ENCODE results near the gene SLC44A3. TPM values are rescaled to one million over a fixed set of nuclear protein-coding genes. Genes with fewer than 3 reads are reported as not detected.
A peak's percentile ranks its signal among the peaks of the same experiment; 100 is the strongest.

Gene SLC44A3
- total RNA-seq, 1 donor from 2014 or later = 1.7 TPM

GRCh38 chr1:94926915-94927404 is 106.8 kb downstream of the SLC44A3 start, which contains the start of gene CNN3:
Gene CNN3, minus strand, starts transcription at chr1:94927110. Its CDS starts 216 bp downstream, at chr1:94926894.
- H3K27me3 ChIP-seq = no peaks in the 10 kb centered on the region
- no peaks in the 10 kb centered on the region for H3K9me3 ChIP-seq (ENCODE audit: low read depth)
- peaks cover 43% of the 10 kb centered on the region for H3F3A ChIP-seq (ENCODE audit: low read depth)
- TF ChIP-seq EZH2phosphoT487 (IDR thresholded peaks at IDR 0.05) (no peak), CTCF (IDR thresholded peaks at IDR 0.05) (no peak), EZH2 (IDR thresholded peaks at IDR 0.05) (no peak)
- peak within 1 kb of the TSS; percentile 100 for H3K9ac ChIP-seq
- peak within 1 kb of the TSS; percentile 100 for H3K4me3 ChIP-seq
- DNase-seq (ENCODE audit: low spot score) = peak; percentile 98
- H2AFZ ChIP-seq (replicated peaks) = no peak within 1 kb of the TSS
- H3K4me1 ChIP-seq = peaks cover 54% of the 10 kb centered on the region
- peaks cover 3% of the 10 kb centered on the region for H3K36me3 ChIP-seq
- H3K4me2 ChIP-seq = peak within 1 kb of the TSS; percentile 89
- Mint-ChIP-seq H3K4me1 (peaks cover 64% of the 10 kb centered on the region), H3K27ac (peak within 1 kb of the TSS; percentile 100), H3K27me3 (ENCODE audit: insufficient read depth, low read depth) (peaks cover 8% of the 10 kb centered on the region), H3K36me3 (peaks cover 31% of the 10 kb centered on the region), H3K4me3 (peak within 1 kb of the TSS; percentile 96), H3K9me3 (peaks cover 5% of the 10 kb centered on the region)
- peaks cover 35% of the 10 kb centered on the region for H4K20me1 ChIP-seq (ENCODE audit: low read depth)
- peak within 1 kb of the TSS; percentile 100 for H3K27ac ChIP-seq
- H3K79me2 ChIP-seq (ENCODE audit: low read depth) = peaks cover 81% of the 10 kb centered on the region

- Histone ChIP-seq H3K79me2 (ENCODE audit: low read depth) (peaks cover 75% of the 10 kb centered on the region), H3K9me3 (ENCODE audit: low read depth) (no peaks in the 10 kb centered on the region), H3K4me2 (peak overlapping the region; percentile 71), H3K4me1 (peaks cover 47% of the 10 kb centered on the region), H2AFZ (replicated peaks) (no peak overlapping the region), H3K27ac (peak overlapping the region; percentile 100), H4K20me1 (ENCODE audit: low read depth) (peaks cover 29% of the 10 kb centered on the region), H3K27me3 (no peaks in the 10 kb centered on the region), H3K36me3 (no peaks in the 10 kb centered on the region), H3F3A (ENCODE audit: low read depth) (peaks cover 43% of the 10 kb centered on the region), H3K9ac (peak overlapping the region; percentile 42), H3K4me3 (peak overlapping the region; percentile 100)
- H3K36me3 Mint-ChIP-seq = peaks cover 25% of the 10 kb centered on the region
- peak overlapping the region; percentile 99 for H3K27ac Mint-ChIP-seq
- DNase-seq (ENCODE audit: low spot score) = peak; percentile 83
- H3K4me1 Mint-ChIP-seq = peaks cover 60% of the 10 kb centered on the region
- H3K9me3 Mint-ChIP-seq = peaks cover under 1% of the 10 kb centered on the region
- no peak for TF ChIP-seq EZH2 (IDR thresholded peaks at IDR 0.05)
- TF ChIP-seq CTCF (IDR thresholded peaks at IDR 0.05) = no peak
- TF ChIP-seq EZH2phosphoT487 (IDR thresholded peaks at IDR 0.05) = no peak
- H3K4me3 Mint-ChIP-seq = peak overlapping the region; percentile 96
- peaks cover 8% of the 10 kb centered on the region for H3K27me3 Mint-ChIP-seq (ENCODE audit: insufficient read depth, low read depth)
Measured at GRCh38 chr1:94927405-94928175, 107.4 kb downstream of the SLC44A3 start.

- H3K79me2 ChIP-seq (ENCODE audit: low read depth) = peaks cover 67% of the 10 kb centered on the region
- TF ChIP-seq EZH2 (IDR thresholded peaks at IDR 0.05) = no peak
- TF ChIP-seq CTCF (IDR thresholded peaks at IDR 0.05) = no peak
- TF ChIP-seq EZH2phosphoT487 (IDR thresholded peaks at IDR 0.05) = no peak
- H3K27me3 ChIP-seq = no peaks in the 10 kb centered on the region
- H4K20me1 ChIP-seq (ENCODE audit: low read depth) = peaks cover 21% of the 10 kb centered on the region
- H3K9me3 Mint-ChIP-seq = no peaks in the 10 kb centered on the region
- peak overlapping the region; percentile 100 for H3K4me3 ChIP-seq
- peak overlapping the region; percentile 42 for H3K9ac ChIP-seq
- H2AFZ ChIP-seq (replicated peaks) = no peak overlapping the region
- DNase-seq (ENCODE audit: low spot score) = no peak
- peak overlapping the region; percentile 71 for H3K4me2 ChIP-seq
- H3K4me1 ChIP-seq = peaks cover 39% of the 10 kb centered on the region
- peak overlapping the region; percentile 96 for H3K4me3 Mint-ChIP-seq
- peaks cover 8% of the 10 kb centered on the region for H3K27me3 Mint-ChIP-seq (ENCODE audit: insufficient read depth, low read depth)
- peak overlapping the region; percentile 99 for H3K27ac Mint-ChIP-seq
- H3K9me3 ChIP-seq (ENCODE audit: low read depth) = no peaks in the 10 kb centered on the region
- peaks cover 52% of the 10 kb centered on the region for H3K4me1 Mint-ChIP-seq
- peaks cover 22% of the 10 kb centered on the region for H3K36me3 Mint-ChIP-seq
- peaks cover 43% of the 10 kb centered on the region for H3F3A ChIP-seq (ENCODE audit: low read depth)
- H3K36me3 ChIP-seq = no peaks in the 10 kb centered on the region
- H3K27ac ChIP-seq = peak overlapping the region; percentile 100
Measured at GRCh38 chr1:94928293-94928939, 108.3 kb downstream of the SLC44A3 start.

Data from neural progenitor cell (in vitro differentiated cells).